ENCODE results near the gene CD151. TPM values are rescaled to one million over a fixed set of nuclear protein-coding genes. Genes with fewer than 3 reads are reported as not detected.

Gene CD151
- total and polyA plus RNA-seq, 2 experiments from 2014 or later: 146 to 290 TPM

DNA sequence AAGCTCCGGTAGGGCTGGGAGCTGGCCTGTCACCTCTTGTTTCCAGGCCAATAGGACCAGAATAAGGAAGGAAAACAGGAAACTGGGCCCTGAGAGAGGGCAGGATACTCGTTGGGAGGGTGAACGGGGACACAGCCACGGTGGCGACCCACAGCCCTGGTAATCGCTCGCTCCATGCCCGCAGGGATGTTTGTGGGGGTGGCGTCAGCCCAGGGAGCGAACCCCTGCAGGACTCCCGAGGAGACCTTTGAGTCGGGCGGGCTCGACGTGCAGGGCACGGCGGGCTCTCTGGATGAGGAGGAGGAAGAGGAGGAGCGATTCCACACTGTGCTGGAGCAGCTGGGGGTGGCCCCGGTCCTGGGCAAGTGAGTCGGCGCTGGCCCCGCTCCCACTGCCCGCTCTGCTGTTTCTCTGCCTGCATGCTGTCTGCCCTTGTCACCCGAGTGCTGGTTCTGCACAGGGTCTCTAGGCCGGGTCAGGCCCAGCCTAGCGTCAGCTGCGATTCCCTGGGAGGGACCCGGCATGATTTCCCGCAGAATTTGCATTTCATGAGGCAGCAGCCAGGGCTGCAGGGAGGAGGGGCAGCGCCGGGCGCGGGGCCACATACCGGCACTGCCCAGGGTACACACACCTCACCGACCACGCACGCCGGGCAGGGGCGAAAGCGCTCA, 3.4 kb upstream of the CD151 start:
- peaks cover 34% of the 10 kb centered on the region for H3K4me1 ChIP-seq (ENCODE audit: low read depth)
- no peaks in the 10 kb centered on the region for H3K9me3 ChIP-seq (ENCODE audit: low read depth)
- H3K4me3 ChIP-seq: peak overlapping the region; percentile 31
- no peak overlapping the region for H3K27ac ChIP-seq
- peak in 1 of 2 donors; percentile 47 for DNase-seq (ENCODE audit: low read depth in 1 of 2, low spot score in 1 of 2)
- H3K27me3 ChIP-seq: peaks cover 29% of the 10 kb centered on the region
- no peak for TF ChIP-seq CTCF (IDR thresholded peaks at IDR 0.05; ENCODE audit: low read depth, low read length)
- H3K36me3 ChIP-seq: peaks cover 2% of the 10 kb centered on the region

DNA sequence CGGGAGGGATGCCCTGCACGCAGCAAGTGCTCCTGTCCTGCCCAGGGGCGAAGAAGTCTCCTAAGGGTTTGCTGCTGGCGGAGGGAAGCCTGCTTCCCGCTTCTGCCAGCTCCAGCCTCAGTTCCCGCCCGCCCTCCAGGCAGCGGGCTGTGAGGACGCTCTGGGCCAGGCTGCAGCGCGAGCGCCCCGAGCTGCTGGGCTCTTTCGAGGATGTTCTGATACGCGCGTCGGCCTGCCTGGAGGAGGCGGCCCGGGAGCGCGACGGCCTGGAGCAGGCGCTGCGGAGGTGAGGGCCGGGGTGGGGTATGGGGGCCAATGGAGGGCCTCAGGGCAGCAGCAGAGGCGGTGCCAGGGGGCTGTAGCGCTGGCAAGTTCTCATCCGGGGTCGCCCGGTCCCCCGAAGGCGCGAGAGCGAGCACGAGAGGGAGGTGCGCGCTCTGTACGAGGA, 2.9 kb upstream of the CD151 start:
- TF ChIP-seq CTCF (IDR thresholded peaks at IDR 0.05; ENCODE audit: low read depth, low read length): no peak
- Histone ChIP-seq H3K36me3 (no peaks in the 10 kb centered on the region), H3K9me3 (ENCODE audit: low read depth) (no peaks in the 10 kb centered on the region), H3K4me3 (peak overlapping the region; percentile 31), H3K27ac (no peak overlapping the region), H3K4me1 (ENCODE audit: low read depth) (peaks cover 34% of the 10 kb centered on the region), H3K27me3 (peaks cover 29% of the 10 kb centered on the region)
- no peak for DNase-seq (ENCODE audit: low read depth in 1 of 2, low spot score in 1 of 2)

DNA sequence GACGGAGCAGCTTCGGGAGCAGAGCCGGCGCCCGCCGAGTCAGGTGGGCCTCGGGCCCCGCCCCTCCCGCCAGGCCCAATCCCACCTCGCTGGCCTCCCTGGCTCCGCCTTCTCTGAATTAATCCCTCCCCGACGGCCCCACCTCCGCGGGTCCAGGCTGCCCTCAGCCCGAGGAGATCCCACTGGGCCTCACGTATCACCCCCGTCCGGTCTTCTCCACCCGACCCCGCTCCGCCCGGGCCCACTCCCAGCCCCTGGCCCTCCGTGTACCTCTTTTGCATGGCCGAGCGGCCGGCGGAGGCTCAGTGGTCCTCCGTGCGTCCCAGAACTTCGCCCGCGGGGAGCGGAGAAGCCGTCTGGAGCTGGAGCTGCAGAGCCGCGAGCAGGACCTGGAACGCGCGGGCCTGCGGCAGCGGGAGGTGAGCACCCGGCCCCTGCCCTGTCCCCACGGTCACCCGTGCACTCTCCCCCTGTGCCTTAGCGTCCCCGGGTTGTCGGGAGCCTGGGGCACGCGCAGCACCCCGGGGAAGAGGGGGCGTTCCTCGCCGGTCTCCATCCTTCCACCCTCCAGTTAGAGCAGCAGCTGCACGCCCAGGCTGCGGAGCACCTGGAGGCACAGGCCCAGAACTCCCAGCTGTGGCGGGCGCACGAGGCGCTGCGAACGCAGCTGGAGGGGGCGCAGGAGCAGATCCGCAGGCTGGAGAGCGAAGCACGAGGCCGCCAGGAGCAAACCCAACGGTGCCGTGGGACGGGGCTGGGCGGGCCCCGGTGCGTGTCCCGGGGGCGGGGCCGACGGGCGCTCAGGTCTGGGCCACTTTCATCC, 2.2 kb upstream of the CD151 start:
- no peaks in the 10 kb centered on the region for H3K9me3 ChIP-seq (ENCODE audit: low read depth)
- TF ChIP-seq CTCF (IDR thresholded peaks at IDR 0.05; ENCODE audit: low read depth, low read length): no peak
- H3K4me1 ChIP-seq (ENCODE audit: low read depth): peaks cover 34% of the 10 kb centered on the region
- peak; percentile 67 to 90 for DNase-seq (ENCODE audit: low read depth in 1 of 2, low spot score in 1 of 2)
- peak overlapping the region; percentile 31 for H3K4me3 ChIP-seq
- H3K36me3 ChIP-seq: no peaks in the 10 kb centered on the region
- no peak overlapping the region for H3K27ac ChIP-seq
- peaks cover 29% of the 10 kb centered on the region for H3K27me3 ChIP-seq

- no peaks in the 10 kb centered on the region for H3K36me3 ChIP-seq
- no peak for DNase-seq (ENCODE audit: low read depth in 1 of 2, low spot score in 1 of 2)
- H3K4me3 ChIP-seq: no peak overlapping the region
- H3K9me3 ChIP-seq (ENCODE audit: low read depth): no peaks in the 10 kb centered on the region
- no peak overlapping the region for H3K27ac ChIP-seq
- H3K27me3 ChIP-seq: peaks cover 29% of the 10 kb centered on the region
- peaks cover 34% of the 10 kb centered on the region for H3K4me1 ChIP-seq (ENCODE audit: low read depth)
- no peak for TF ChIP-seq CTCF (IDR thresholded peaks at IDR 0.05; ENCODE audit: low read depth, low read length)
Measured at GRCh38 chr11:831118-831864, 1.5 kb upstream of the CD151 start.

- TF ChIP-seq CTCF (IDR thresholded peaks at IDR 0.05; ENCODE audit: low read depth, low read length): no peak
- H3K9me3 ChIP-seq (ENCODE audit: low read depth): no peaks in the 10 kb centered on the region
- peaks cover 29% of the 10 kb centered on the region for H3K27me3 ChIP-seq
- peak overlapping the region; percentile 65 for H3K4me3 ChIP-seq
- DNase-seq (ENCODE audit: low read depth in 1 of 2, low spot score in 1 of 2): no peak
- H3K4me1 ChIP-seq (ENCODE audit: low read depth): peaks cover 30% of the 10 kb centered on the region
- H3K27ac ChIP-seq: no peak overlapping the region
- peaks cover 6% of the 10 kb centered on the region for H3K36me3 ChIP-seq
Measured at GRCh38 chr11:831961-832528, 707 bp upstream of the CD151 start.
